GM23338 (cell line): ENCODE data around the gene ZNF492. TPM values are rescaled to one million over a fixed set of nuclear protein-coding genes. Genes with fewer than 3 reads are reported as not detected.
"Not testable (repeated sequence)": the region's sequence is repeated elsewhere in the genome, so short reads cannot be mapped to it uniquely, and the experiment has no call there.

Source experiments
- ATAC-seq: fragments of 200-7000 bp; cut with Tn5 transposase; 3 replicates; pipeline ENCODE4 v1.9.1; 2020
- DNase-seq: peaks from one replicate; pipeline ENCODE4 v3.0.0-alpha.2; 2015; ENCODE audit warnings: low spot score
- H2AFZ ChIP-seq: fragments of 200-600 bp; sonication (generic); 2 replicates; pipeline ENCODE4 v1.8.0; 2016; ENCODE audit warnings: antibody characterized with exemption, mild to moderate bottlenecking, moderate library complexity
- H3F3A ChIP-seq: fragments of 200-600 bp; sonication (generic); replicated peaks from 2 replicates; pipeline ENCODE4 v1.8.0; 2017; ENCODE audit warnings: antibody characterized with exemption, mixed run types, low read depth
- H3K27ac ChIP-seq: fragments of 200-600 bp; sonication (generic); 2 replicates; pipeline ENCODE4 v1.6.1; 2016; ENCODE audit warnings: low read depth
- H3K27me3 ChIP-seq: fragments of 200-600 bp; sonication (generic); 2 replicates; pipeline ENCODE4 v1.8.0; 2016; ENCODE audit warnings: mild to moderate bottlenecking, mixed run types, moderate library complexity; ENCODE audit not compliant: insufficient read depth
- H3K36me3 ChIP-seq: fragments of 200-600 bp; sonication (generic); 2 replicates; pipeline ENCODE4 v1.8.0; 2016; ENCODE audit warnings: mild to moderate bottlenecking; ENCODE audit not compliant: insufficient read depth
- H3K4me1 ChIP-seq: fragments of 200-600 bp; sonication (generic); 2 replicates; pipeline ENCODE4 v1.8.0; 2016; ENCODE audit warnings: mild to moderate bottlenecking, moderate library complexity; ENCODE audit not compliant: insufficient read depth
- H3K4me2 ChIP-seq: fragments of 200-600 bp; sonication (generic); 2 replicates; pipeline ENCODE4 v1.7.1; 2017; ENCODE audit warnings: mixed run types
- H3K4me3 ChIP-seq: fragments of 200-600 bp; sonication (generic); 2 replicates; pipeline ENCODE4 v1.6.1; 2016; ENCODE audit warnings: mixed run types
- H3K79me2 ChIP-seq: fragments of 200-600 bp; sonication (generic); replicated peaks from 2 replicates; pipeline ENCODE4 v1.8.0; 2017; ENCODE audit warnings: mild to moderate bottlenecking; ENCODE audit not compliant: insufficient read depth
- H3K9me2 ChIP-seq: fragments of 200-600 bp; sonication (generic); 2 replicates; pipeline ENCODE4 v1.8.0; 2017; ENCODE audit not compliant: insufficient read depth
- H4K20me1 ChIP-seq: fragments of 200-600 bp; sonication (generic); replicated peaks from 2 replicates; pipeline ENCODE4 v1.8.0; 2017; ENCODE audit warnings: mild to moderate bottlenecking; ENCODE audit not compliant: insufficient read depth
- H3K27ac Mint-ChIP-seq: 2 replicates; pipeline ENCODE4 v1.8.0; 2020; ENCODE audit warnings: inconsistent platforms, mild to moderate bottlenecking, moderate library complexity, mixed read lengths
- H3K27me3 Mint-ChIP-seq: 3 replicates; pipeline ENCODE4 v1.8.0; 2022; ENCODE audit warnings: low read depth, mild to moderate bottlenecking, moderate library complexity, mixed read lengths, inconsistent platforms; ENCODE audit not compliant: insufficient read depth, poor library complexity
- H3K36me3 Mint-ChIP-seq: 3 replicates; pipeline ENCODE4 v1.8.0; 2021; ENCODE audit warnings: low read depth, mild to moderate bottlenecking, inconsistent platforms, moderate library complexity, mixed read lengths
- H3K4me1 Mint-ChIP-seq: 3 replicates; pipeline ENCODE4 v1.8.0; 2020; ENCODE audit warnings: mild to moderate bottlenecking, inconsistent platforms, mixed read lengths
- H3K4me3 Mint-ChIP-seq: 3 replicates; pipeline ENCODE4 v1.8.0; 2021; ENCODE audit warnings: moderate library complexity, mild to moderate bottlenecking, inconsistent platforms, mixed read lengths
- H3K9me3 Mint-ChIP-seq: 3 replicates; pipeline ENCODE4 v1.8.0; 2020; ENCODE audit warnings: moderate library complexity, mild to moderate bottlenecking, inconsistent platforms, mixed read lengths
- CREB1 ChIP-seq: fragments of 250-450 bp; sonication (Bioruptor Pico); IDR thresholded peaks from 2 replicates; pipeline ENCODE4 v1.5.0; 2020; ENCODE audit warnings: low read depth, mild to moderate bottlenecking, moderate library complexity
- EZH2 ChIP-seq: fragments of 200-600 bp; sonication (generic); IDR thresholded peaks from one replicate; pipeline ENCODE4 v1.8.0; 2017; ENCODE audit warnings: antibody characterized with exemption, mild to moderate bottlenecking, low read depth; ENCODE audit not compliant: unreplicated experiment
- EZH2phosphoT487 ChIP-seq: fragments of 200-600 bp; sonication (generic); IDR thresholded peaks from one replicate; pipeline ENCODE4 v1.8.1; 2018; ENCODE audit warnings: antibody characterized with exemption; ENCODE audit not compliant: unreplicated experiment
- NANOG ChIP-seq: IDR thresholded peaks from 2 replicates; pipeline ENCODE4 v1.6.1; 2016; ENCODE audit warnings: antibody characterized with exemption, borderline replicate concordance
- POLR2AphosphoS5 ChIP-seq: IDR thresholded peaks from 2 replicates; pipeline ENCODE4 v1.6.1; 2016; ENCODE audit warnings: antibody characterized with exemption, low read depth
- REST ChIP-seq: IDR thresholded peaks from one replicate; pipeline ENCODE4 v1.6.1; 2018; ENCODE audit warnings: antibody characterized with exemption; ENCODE audit not compliant: unreplicated experiment
- STAT1 ChIP-seq: IDR thresholded peaks from one replicate; pipeline ENCODE4 v1.6.1; 2016; ENCODE audit warnings: antibody characterized with exemption; ENCODE audit not compliant: unreplicated experiment
- ZNF114 ChIP-seq: fragments of 250-450 bp; sonication (Bioruptor Pico); IDR thresholded peaks from 2 replicates; pipeline ENCODE4 v1.5.0; 2020; ENCODE audit warnings: mild to moderate bottlenecking, moderate library complexity
- ZNF462 ChIP-seq: fragments of 250-450 bp; sonication (Bioruptor Pico); IDR thresholded peaks from 2 replicates; pipeline ENCODE4 v1.5.0; 2020; ENCODE audit warnings: mild to moderate bottlenecking, moderate library complexity
- long read RNA-seq: library from polyadenylated mRNA; unstranded; transcript quantifications from one replicate; pipeline ENCODE4 v2.0.0, GENCODE V29; 2020; ENCODE audit not compliant: unreplicated experiment
- polyA plus RNA-seq: library from polyadenylated mRNA; unstranded; fragments of >200 nt; fragmentation: Nextera tagmentation; extraction: Ambion mirVana; gene quantifications from 2 replicates; pipeline ENCODE4 v1.2.1, GENCODE V29; 2016
- total RNA-seq: library from RNA; depleted of rRNA; stranded (reverse); fragments of >200 nt; shearing (Covaris generic); gene quantifications from 2 replicates; pipeline ENCODE4 v1.2.3, GENCODE V29; 2014; rRNA removed
- TF ChIP-seq, protein P1 (sequence below), 2 experiments: fragments of 200-600 bp in 1 of 2; sonication (generic) in 1 of 2; conservative IDR thresholded peaks; 2 replicates each; pipeline versions ENCODE4 v1.5.1 to v1.6.1; 2016 to 2017; ENCODE audit warnings: antibody characterized with exemption in 2 of 2, low read depth in 2 of 2, mild to moderate bottlenecking in 2 of 2, moderate library complexity in 1 of 2

The ZNF492 gene
- total RNA-seq (0.21 and 0.39 TPM in 2 replicates), polyA plus RNA-seq (0.10 and 0.26 TPM in 2 replicates)
- long read RNA-seq: 0 reads

- not testable (repeated sequence) for ATAC-seq, H3K4me3 Mint-ChIP-seq
- peaks cover 85% of the 10 kb centered on the region for H3K9me3 Mint-ChIP-seq
These were observed at the start of gene ZNF492 for GRCh38 chr19:22633706-22634449. ZNF492 (plus strand) TSS chr19:22634324; CDS start chr19:22653400, 19,076 bp downstream.

DNA sequence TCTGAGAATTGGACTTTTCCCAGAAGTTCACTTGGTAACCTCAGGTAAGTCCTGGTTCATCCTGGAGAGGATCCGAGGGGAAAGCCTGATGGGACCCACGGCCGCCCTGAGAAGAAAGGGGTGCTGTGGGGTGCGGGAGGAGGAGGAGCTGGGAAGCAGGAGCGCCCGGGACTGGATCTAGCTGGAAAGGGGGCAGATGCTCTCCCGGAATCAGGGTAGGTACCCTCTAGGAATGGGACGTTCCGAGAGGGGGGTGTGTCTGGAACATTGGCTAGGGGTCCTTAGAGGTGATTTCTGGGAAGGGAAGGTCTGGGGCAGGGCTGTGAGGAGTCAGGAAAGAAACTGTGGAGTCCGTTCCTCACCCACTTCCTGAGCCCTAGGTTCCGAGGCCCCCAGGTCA, 38.7 kb upstream of the ZNF492 start:
- Histone ChIP-seq H3K9me2 (no peaks in the 10 kb centered on the region), H3K4me2 (no peak overlapping the region)
- H3K9me3 Mint-ChIP-seq: peaks cover 99% of the 10 kb centered on the region
- TF ChIP-seq STAT1 (no peak), REST (no peak), NANOG (no peak), EZH2 (no peak), EZH2phosphoT487 (no peak), ZNF462 (no peak), ZNF114 (CRISPR knock-in tag) (no peak), CREB1 (CRISPR knock-in tag) (no peak), POLR2AphosphoS5 (no peak)
- TF ChIP-seq, protein P1, sequence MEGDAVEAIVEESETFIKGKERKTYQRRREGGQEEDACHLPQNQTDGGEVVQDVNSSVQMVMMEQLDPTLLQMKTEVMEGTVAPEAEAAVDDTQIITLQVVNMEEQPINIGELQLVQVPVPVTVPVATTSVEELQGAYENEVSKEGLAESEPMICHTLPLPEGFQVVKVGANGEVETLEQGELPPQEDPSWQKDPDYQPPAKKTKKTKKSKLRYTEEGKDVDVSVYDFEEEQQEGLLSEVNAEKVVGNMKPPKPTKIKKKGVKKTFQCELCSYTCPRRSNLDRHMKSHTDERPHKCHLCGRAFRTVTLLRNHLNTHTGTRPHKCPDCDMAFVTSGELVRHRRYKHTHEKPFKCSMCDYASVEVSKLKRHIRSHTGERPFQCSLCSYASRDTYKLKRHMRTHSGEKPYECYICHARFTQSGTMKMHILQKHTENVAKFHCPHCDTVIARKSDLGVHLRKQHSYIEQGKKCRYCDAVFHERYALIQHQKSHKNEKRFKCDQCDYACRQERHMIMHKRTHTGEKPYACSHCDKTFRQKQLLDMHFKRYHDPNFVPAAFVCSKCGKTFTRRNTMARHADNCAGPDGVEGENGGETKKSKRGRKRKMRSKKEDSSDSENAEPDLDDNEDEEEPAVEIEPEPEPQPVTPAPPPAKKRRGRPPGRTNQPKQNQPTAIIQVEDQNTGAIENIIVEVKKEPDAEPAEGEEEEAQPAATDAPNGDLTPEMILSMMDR (conservative IDR thresholded peaks at IDR 0.05; ENCODE audit: low read depth in 2 of 2): no peak

More at GRCh38 chr19:22633706-22634449, at the start of gene ZNF492:
- not testable (repeated sequence) for H3K4me3 ChIP-seq, H4K20me1 ChIP-seq, DNase-seq, H3K27me3 Mint-ChIP-seq, H3K79me2 ChIP-seq, H2AFZ ChIP-seq, H3K27me3 ChIP-seq, H3K36me3 ChIP-seq, H3K4me1 Mint-ChIP-seq, H3K27ac ChIP-seq, H3K27ac Mint-ChIP-seq, H3K4me1 ChIP-seq, H3K9me2 ChIP-seq, H3F3A ChIP-seq, H3K4me2 ChIP-seq
- peaks cover 19% of the 10 kb centered on the region; the same call in 2 of the 3 replicates for H3K36me3 Mint-ChIP-seq

More for the DNA sequence above, 38.7 kb upstream of the ZNF492 start:
- no peak overlapping the region for H2AFZ ChIP-seq
- Mint-ChIP-seq H3K27ac (no peak overlapping the region), H3K36me3 (peaks cover 37% of the 10 kb centered on the region), H3K4me1 (no peaks in the 10 kb centered on the region), H3K27me3 (no peaks in the 10 kb centered on the region), H3K4me3 (no peak overlapping the region)
- no peaks in the 10 kb centered on the region for H3K79me2 ChIP-seq
- no peaks in the 10 kb centered on the region for H4K20me1 ChIP-seq
- no peaks in the 10 kb centered on the region for H3F3A ChIP-seq
- no peaks in the 10 kb centered on the region for H3K27me3 ChIP-seq
- H3K4me1 ChIP-seq: no peaks in the 10 kb centered on the region
- ATAC-seq (no peak), DNase-seq (no peak)
- no peak overlapping the region for H3K27ac ChIP-seq
- H3K4me3 ChIP-seq: no peak overlapping the region
- no peaks in the 10 kb centered on the region for H3K36me3 ChIP-seq
